Stimulated activated CD4-positive, alpha-beta T cell treated with anti-CD3 and anti-CD28 coated beads, Interleukin-1b, Interleukin-23, amount 100 ng/mL, for 48 hours (primary cell): ENCODE results near the gene SMAD5.

ENCODE experiments used
- DNase-seq: peaks from one replicate; pipeline ENCODE4 v3.0.0-alpha.2; 2020

The SMAD5 gene

GRCh38 chr5:136228136-136228757, 95.6 kb downstream of the SMAD5 start:
- no peak for DNase-seq

- no peak for DNase-seq
Observed at GRCh38 chr5:136230176-136230575, 97.5 kb downstream of the SMAD5 start.

- no peak for DNase-seq
Observed at GRCh38 chr5:136232316-136232715, 99.7 kb downstream of the SMAD5 start.
